Bone marrow (tissue), 2 donors: ENCODE measurements around the gene DDR2.
"Not testable (repeated sequence)": the region's sequence is repeated elsewhere in the genome, so short reads cannot be mapped to it uniquely, and the experiment has no call there.

ENCODE experiments used
- DNase-seq, 2 donors: peaks; one replicate each; lab custom pipeline; 2025; lab: John Stamatoyannopoulos, UW

The DDR2 gene

DNA sequence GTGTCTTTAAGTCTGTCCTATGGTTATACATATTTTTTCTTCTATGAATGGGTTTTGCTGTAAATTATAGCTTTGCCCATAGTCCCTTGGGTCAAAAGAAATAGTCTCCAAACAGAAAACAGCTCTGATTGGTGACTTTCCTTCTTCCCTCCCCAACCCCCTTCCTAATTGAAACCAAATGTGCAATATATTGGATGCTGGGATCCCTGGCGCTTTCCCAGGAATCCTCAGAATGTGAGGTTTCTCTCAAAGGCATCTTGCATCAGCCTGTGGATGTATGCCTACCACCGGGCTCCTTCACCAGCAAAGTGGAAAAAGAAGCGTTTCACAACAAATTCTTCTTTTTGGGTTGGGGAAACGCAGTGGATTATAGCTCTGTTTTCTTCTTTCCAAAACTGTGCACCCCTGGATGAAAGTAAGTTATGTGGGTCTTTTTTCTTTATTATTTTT, at the start of gene DDR2:
DDR2 (plus strand) TSS at position 248 of the 450 bp plus-strand sequence. CDS start 86,600 bp downstream, outside the sequence.
- no peak for DNase-seq

DNA sequence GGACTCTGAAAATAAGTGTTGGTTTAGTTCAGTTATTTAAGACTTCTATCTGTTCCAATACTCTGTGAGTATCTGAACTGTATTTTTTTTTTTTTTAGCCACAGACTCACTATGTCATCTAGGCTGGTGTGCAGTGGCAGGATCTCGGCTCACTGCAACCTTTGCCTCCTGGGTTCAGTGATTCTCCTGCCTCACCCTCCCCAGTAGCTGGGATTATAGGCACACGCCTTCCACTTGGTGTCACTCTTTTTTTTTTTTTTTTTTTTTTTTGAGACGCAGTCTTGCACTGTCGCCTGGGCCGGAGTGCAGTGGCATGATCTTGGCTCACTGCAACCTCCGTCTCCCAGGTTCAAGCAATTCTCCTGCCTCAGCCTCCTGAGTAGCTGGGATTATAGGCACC, 49.4 kb upstream of the DDR2 start:
- DNase-seq, result not testable (repeated sequence)

DNA sequence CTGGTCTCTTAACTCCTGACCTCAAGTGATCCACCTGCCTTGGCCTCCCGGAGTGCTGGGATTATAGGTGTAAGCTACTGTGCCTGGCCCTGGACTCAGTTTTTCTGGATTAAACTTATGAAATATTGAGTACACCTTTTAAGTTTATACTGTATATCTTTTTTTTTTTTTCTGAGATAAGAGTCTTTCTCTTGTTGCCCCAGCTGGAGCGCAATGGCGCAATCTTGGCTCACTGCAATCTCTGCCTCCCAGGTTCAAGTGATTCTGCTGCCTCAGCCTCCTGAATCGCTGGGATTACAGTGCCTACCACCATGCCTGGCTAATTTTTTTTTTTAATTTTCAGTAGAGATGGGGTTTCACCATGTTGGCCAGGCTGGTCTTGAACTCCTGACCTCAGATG, 47.2 kb upstream of the DDR2 start:
- DNase-seq, result not testable (repeated sequence)

DNA sequence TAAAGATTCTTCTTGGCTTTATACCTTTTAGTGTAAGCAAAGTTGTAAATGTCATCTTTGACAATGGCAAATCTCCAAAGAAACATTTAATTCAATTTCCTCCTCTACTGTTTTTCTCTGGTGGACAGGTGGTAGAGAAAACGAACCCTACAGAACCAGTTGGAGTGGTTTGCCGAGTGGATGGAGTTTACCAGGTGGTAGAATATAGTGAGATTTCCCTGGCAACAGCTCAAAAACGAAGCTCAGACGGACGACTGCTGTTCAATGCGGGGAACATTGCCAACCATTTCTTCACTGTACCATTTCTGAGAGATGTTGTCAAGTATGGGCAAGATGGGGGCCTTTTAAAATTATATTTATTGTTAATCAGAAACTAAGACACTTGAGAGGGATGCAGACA, 44.9 kb upstream of the DDR2 start:
- DNase-seq, result no peak

DNA sequence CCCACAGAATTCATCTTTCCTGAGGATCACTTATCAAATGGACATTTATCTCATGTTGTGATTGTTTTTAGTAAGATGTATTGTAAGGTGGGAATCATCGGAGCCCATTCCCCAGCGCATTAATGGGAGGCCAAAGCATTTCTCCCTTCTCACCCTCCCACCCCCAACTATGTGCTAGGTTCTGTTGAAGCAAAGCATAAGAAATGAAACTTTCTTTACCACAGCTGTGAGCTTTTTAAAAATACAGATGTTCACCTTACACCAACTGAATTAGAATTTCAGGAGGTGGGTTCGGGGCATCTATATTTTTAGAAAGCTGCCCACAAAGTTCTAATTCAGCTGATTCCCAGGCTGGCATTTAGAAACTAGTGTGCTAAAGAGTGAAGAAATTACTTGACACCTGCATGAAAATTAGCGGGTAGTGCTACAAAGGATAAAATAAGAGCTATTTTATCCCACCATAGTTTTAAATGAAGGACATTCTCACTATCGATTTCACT, 44.5 kb upstream of the DDR2 start:
- DNase-seq, result no peak

DNA sequence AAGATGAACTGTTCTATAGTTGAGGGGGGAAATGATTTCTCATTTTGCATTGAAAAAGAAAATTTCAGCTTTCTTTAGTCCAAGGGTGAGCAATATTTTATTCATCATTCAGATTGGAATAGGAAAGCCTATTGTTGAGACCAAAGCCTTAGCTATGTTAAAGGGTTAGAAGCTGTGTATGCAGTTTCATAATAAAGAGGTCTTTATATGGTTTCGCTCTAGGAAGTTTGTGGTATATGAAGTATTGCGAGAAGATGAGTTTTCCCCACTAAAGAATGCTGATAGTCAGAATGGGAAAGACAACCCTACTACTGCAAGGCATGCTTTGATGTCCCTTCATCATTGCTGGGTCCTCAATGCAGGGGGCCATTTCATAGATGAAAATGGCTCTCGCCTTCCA, 42.2 kb upstream of the DDR2 start:
- DNase-seq, result no peak

DNA sequence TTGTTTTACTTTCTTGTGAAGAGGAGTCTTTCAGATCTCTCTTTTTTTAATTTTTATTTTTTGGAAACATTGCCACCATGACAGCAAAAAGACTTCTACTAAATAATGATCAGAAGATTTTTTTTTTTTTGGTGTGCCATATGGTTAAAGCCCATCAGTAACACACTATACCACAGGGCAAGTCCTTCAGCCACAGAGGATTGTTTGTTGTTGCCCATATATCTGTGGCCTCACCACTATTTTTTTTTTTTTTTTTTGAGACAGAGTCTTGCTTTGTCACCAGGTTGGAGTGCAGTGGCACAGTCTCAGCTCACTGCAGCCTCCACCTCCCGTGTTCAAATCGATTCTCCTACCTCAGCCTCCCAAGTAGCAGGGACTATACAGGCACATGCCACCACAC, 41.6 kb upstream of the DDR2 start:
- DNase-seq, result no peak

DNA sequence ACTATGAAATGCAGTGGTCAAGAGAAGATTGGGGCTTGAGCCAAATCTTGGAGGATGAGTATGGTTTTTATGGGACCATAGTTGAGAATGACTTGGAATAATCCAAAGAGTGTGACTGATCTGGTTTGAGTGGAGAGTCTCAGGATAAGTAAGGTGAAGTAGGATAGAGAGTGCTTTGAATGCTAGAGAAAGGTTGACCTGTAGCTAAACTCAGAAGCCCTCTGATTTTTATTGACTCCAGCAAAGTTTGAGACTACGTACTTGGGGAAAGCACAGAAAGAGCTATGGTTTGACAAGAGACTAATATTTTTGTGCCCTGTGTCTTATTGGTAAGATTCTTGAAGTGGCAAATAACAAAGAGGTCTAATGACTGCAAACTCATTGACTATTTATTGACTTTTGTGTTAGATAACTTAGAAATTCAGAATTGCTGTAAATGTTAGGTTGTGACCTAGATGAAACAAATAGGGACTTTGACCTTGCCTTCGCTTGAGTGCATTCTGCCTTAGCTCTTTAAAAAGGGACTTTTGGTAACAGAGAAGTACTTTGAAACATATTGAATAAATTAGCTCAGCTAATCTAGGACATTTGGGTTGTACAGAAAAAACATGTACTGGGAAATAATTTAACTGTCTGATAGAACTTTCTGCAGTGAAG, 35.6 kb upstream of the DDR2 start:
- DNase-seq, result no peak

DNA sequence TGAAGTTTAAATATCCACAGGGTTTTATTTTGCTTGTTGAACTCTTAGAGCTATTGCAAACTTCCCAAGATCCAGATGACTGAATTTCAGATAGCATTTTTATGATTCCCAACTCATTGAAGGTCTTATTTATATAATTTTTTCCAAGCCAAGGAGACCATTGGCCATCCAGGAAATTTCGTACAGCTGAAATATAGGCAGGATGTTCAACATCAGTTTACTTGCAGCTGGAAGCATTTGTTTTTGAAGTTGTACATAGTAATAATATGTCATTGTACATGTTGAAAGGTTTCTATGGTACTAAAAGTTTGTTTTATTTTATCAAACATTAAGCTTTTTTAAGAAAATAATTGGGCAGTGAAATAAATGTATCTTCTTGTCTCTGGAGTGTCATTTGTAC, 32.8 kb upstream of the DDR2 start:
- DNase-seq, result no peak

DNA sequence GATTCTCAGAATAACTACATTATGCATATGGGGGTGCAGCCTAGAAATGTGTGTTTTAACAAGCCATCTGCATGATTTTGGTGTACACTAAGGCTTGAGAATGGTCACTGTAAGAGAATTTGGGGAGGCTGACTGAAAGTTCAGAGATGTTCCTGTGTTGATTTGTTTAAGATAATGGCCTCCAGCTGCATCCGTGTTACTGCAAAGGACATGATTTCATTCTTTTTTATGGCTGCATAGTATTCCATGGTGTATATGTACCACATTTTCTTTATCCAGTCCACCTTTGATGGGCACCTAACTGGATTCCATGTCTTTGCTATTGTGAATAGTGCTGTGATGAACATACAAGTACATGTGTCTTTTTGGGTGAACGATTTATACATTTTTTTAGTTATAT, 29.1 kb upstream of the DDR2 start:
- not testable (repeated sequence) for DNase-seq

DNA sequence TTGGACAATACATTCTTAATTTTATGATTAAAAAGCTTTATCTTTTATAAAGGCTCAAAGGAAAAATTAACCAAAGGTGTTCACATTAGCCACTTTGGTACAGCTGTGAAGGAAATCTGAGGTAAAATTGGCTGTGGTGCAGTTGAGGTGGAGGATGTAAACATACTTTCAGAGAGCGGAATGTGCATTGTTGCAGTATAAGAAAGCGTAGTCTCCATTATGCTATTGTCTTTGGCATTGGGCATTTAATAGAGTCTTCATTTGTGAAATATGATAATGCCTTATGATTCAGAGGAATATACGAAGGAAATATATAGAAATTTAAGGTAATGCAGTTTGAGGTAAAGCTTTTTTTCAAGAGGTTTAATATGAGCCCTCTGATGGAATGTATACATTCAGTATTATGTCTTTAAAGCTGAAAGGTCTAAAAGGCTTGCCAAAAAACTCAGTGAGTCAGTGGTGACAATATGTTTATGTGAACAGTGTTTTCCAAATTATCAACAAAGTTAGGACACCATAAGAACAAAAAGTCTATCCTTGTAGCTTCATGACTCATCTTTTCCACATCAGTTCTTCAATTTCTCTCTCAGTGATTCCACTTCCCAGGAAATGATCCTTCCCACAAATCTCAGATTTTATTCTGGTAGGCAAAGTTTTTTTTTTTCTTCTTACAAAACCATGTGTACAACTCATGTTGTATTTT, 26.9 kb upstream of the DDR2 start:
- DNase-seq, result no peak

DNA sequence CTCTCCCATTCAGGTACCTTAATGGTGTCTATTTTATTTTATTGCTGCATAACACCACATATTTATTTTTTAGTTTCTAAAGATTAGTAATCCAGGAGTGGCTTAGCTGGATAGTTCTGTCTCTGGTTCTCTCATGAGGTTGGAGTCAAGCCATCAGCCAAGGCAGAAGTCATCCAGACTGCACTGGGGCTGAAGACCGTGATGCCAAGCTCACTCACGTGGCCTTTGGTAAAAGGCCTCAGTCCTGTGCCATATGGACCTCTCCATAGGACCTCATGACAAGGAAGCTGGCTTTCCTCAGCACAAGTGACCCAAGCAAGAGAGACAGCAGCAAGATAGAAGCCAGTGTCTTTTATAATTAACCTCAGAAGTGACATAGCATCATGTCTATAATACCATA, 23.0 kb upstream of the DDR2 start:
- DNase-seq, result no peak

DNA sequence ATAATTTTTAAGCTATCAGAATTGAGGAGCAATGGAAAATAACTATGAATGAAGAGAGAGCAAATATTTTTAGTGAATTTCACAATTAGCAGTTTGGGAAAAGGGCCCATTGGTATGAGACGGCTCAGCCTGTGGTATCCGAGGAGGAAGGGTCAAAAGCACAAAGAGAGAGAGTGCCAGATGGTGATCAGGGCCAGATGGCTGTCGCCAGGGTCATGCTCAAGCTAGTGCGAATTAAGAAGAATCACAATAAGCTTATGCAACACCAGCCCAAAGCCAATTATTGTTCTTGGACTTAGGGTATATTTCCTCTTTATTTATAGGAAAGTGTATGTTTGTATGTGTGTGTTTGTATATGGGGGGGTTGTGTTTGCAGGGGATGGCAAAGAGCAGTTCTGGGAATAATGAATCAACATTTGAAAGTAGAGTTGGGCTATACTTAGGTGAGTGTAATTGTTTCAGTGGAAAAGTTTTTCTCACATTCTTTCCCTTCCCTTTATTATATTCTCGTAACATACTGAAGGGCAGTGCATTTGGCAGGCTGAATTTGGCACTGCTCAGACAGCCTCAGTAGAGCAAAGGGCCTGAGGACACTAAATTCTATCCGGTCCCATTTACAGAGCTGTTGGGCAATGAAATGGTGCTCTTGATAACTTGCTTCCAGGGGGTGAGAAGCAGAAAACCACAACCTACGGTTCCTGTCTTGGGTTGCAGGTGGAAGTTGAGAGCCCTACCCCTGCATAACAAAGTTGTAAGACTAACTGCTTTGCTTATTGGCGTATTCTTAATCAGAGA, 19.5 kb upstream of the DDR2 start:
- no peak for DNase-seq

DNA sequence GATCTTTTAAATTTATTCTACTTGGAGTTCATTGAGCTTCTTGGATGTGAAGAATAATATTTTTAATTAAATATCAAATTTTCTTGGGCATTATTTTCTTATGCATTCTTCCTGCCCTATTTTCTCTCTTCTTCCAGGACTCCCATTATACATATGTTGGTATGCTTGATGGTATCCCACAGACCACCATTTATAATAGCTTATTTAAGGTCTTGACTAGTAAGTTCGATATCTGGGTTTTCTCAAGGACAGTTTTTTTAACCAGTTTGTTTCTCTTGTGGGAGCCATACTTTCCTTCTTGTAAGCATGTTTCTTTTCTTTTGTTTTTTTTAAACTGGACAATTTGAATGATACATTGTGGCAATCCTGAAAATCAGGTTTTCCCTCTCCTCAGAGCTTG, 15.4 kb upstream of the DDR2 start:
- DNase-seq, result no peak

DNA sequence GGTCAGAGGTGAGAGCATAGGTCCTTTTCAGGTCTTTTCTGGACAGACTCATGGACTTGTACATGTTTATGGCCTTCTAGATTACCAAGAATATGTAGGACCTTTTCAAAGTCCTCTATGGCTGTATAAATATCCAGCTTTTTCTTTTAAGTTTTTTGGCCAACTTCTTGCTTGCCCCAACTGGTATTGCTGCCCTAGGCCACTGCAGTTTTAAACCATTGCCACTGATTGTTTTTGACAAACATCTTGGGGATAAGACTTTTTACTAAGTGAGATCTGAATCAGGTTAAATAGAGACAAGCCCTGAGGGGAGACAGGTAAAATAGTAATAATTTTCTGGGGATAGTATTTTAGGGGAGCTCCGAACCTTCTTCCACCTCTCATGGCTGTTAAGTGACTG, 14.8 kb upstream of the DDR2 start:
- DNase-seq, result no peak

DNA sequence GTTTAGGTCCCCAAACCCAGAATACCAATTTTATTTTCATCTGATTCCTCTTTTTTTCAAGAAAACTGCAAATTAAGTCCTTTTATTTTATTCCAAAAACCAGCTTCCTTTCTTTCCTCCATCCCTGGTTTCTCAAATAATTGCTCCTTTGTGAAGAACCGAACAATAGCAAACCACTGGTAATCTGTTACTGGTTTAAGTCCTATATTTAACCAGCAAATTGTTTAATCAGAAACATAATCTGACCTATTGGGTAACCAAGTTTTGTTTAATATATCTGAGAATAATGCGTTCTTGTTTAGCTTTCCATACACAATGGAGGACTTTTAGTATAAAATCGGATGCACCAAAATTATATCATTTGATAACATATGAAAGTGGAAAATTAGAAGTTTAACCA, 13.2 kb upstream of the DDR2 start:
- no peak for DNase-seq

DNA sequence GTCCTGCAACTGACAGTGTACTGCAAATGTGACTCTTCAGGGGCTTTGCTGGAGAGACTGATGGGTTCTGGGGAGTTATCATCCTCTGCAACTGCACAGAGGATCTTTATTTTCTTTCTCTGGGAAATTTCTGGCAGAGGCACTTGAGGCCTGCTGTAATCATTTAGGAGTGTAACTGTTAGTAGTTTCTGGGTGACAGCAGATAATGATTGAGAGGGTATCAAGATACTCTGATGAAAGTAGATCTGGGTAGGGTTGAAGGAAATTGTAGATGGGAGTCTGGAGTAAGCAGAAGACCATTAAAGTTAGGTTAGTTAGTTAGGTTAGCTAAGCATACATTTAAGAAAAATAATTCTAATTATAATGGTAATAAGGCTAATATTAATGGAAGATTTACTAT, 11.0 kb upstream of the DDR2 start:
- DNase-seq, result no peak

DNA sequence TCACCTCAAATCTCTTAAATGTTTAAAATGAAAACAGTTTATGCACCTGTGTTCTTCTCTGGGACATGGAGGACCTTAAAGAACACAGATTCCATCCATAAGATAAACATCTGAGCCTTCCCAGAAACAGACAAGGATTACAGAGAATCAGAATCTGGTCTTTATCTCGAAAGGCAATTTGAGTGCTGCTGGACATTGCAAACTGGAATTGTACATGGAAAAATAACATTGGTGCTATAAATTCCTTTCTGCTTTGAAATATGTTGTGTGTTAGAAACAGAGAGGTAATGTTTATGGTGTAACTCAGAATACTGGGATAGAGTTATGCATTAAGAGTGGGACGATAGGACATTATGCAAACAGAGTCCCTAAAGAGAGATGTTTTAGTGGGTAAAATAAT, 6.6 kb upstream of the DDR2 start:
- DNase-seq, result no peak

DNA sequence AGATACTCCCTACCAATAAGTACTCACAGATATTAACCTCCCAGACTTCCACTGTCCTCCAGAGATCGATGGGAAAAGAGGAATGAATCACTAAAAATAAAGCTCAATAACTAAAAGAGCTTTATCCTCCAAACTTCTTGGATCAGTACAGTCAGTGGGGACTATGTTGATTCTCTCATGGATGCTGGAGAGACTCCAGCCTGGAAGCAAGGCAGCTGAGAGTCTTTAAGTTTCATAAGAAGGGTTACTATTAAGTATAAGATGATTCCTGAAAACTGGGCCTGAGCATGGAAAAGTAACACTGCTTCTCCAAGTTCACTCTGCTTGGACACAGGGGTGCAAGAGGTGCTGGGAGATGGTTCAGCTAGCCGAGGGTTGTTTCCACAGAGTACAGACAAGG, 6.2 kb upstream of the DDR2 start:
- no peak for DNase-seq

DNA sequence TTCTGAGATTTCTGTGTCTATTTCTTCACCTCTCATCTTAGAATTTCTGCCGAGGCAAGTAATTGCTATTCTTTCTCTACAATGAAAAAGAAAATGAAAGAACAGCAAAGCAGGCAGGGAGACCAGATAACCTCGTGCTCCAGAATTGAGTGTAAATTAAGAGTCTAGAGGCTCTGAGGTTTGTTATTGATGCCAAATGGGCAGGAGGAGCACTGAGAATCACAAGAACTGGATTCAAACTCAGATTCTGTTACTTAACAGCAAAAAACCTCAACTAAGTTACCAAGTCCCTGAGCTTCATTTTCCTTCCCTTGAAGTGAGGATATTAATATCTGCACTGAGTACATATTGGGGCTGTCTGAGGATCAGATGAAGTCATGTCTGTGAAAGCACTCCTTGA, 5.5 kb upstream of the DDR2 start:
- no peak for DNase-seq

DNA sequence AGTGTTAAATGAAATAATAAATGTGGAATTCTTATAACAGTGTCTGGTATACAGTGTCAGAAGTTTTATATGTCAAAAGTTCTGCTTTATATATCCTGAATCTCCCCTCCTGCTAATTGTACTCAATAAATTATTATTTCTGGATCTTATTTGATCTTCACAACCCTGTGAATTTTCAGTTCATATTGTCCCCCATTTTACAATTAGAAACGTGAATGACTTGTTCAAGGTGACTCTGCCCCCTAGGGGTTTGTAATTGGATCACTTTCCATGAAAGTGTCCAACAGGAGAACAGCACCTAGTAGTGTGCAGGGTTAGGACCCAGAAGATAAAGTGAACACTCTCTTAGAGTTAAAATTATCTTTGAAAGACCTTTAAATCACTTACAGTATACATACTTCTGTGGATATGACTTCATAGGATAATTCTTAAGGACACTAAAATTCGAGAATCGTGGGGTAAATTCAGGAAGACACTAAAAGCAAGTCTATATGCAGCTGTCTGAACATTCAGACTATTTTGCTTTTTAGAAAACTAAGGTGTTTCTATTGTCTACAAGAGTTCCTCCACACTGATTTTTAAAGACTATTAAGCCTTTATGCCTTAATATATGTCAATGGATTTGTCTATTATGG, 4.5 kb upstream of the DDR2 start:
- DNase-seq, result no peak

DNA sequence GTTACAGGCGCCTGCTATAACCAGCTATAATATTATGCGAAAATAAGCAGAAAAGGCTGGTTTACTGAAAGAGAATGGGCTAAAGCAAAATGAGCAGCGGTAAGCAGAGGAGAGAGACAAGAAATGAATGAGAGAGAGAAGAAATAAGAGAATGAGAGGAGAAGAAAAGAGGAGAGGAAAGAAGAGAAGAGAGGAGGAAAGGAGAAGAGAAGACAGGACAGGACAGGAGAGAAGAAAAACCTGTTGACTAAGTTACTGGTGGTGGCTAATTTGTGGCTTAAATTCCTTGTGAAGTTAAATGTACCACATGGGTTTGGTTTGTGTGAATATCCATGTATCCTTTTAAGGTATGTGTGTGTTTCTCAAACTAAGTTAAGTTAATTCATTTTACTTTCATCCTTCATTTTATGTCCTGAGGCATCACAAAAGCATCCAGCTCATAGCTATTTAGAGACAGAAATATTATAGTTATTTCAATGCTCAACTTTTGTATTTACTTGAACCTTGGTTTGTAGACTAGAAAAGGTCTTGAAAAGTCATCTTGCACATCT, 3.1 kb upstream of the DDR2 start:
- DNase-seq, result no peak
